ENCODE data around the gene RXRA.

DNA sequence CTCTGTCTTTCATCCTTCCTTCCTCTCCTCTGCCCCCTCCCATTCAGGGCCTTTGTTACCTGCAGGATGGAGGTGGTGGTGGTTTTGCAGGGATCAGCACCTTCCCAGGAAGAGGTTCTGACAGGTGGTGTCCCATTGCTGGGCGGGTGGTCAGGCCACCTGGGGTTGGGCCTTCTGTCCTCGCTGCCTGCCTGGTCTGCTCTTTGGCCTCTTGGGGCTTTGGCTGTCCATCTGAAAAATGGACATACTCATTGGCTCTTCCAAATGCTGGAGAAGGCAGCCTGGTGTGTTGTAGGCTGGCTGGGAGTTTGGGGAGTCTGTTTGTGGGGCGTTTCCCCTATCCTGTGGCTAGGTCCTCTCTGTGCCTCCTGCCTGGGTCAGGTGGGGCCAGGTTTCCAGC lies 4.3 kb downstream of the RXRA start:
- TF ChIP-seq YY1 (IDR thresholded peaks at IDR 0.05; ENCODE audit: insufficient read depth, insufficient read length) (no peak), ZNF274 (IDR thresholded peaks at IDR 0.05; ENCODE audit: low read depth, low read length) (no peak), SUZ12 (IDR thresholded peaks at IDR 0.05; ENCODE audit: extremely low read depth, insufficient read depth, insufficient read length) (no peak)
